Measurements from ENCODE around the gene ST7L. TPM values are rescaled to one million over a fixed set of nuclear protein-coding genes. Genes with fewer than 3 reads are reported as not detected.
A peak's percentile ranks its signal among the peaks of the same experiment; 100 is the strongest.

ST7L gene
- total and polyA plus RNA-seq, 4 donors, result 8.4 to 36.1 (median 17.2) TPM

- no peak for ATAC-seq (ENCODE audit: insufficient read depth, low FRiP score)
- TF ChIP-seq CTCF (IDR thresholded peaks at IDR 0.05; ENCODE audit: control extremely low read depth, extremely low read depth), result no peak
- peak in 2 of 3 donors; percentile 18 to 32 for DNase-seq
- no peaks in the 10 kb centered on the region for H3K27me3 ChIP-seq (ENCODE audit: control insufficient read depth in 3 of 3, insufficient read depth in 3 of 3, low read length in 2 of 3)
- peaks cover 0 to 2% (median 0%) of the 10 kb centered on the region in 4 donors for H3K9me3 ChIP-seq (ENCODE audit: control insufficient read depth in 4 of 4, insufficient read depth in 3 of 4, low read length in 3 of 4)
- peaks cover 8 to 33% (median 14%) of the 10 kb centered on the region in 4 donors for H3K36me3 ChIP-seq (ENCODE audit: control insufficient read depth in 4 of 4, insufficient read depth in 4 of 4, low read length in 4 of 4)
- peaks cover 0 to 12% (median 3%) of the 10 kb centered on the region in 5 donors for H3K4me1 ChIP-seq (ENCODE audit: control insufficient read depth in 5 of 5, insufficient read depth in 5 of 5, low read length in 5 of 5)
- no peak overlapping the region for H3K4me3 ChIP-seq
- H3K9ac ChIP-seq (ENCODE audit: insufficient read depth in 1 of 2, low read length in 2 of 2), result no peak overlapping the region
- WGBS, 2 donors, result 72 to 79% methylated on average over 6 of the region's 6 CpGs
- H3K27ac ChIP-seq (ENCODE audit: low read depth in 1 of 2, low read length in 1 of 2), result no peak overlapping the region
Measured at GRCh38 chr1:112614460-112615065, 4.4 kb downstream of the ST7L start.

GRCh38 chr1:112605633-112606327, 13.2 kb downstream of the ST7L start:
- Histone ChIP-seq H3K4me1 (ENCODE audit: control insufficient read depth in 5 of 5, insufficient read depth in 5 of 5, low read length in 5 of 5) (no peaks in the 10 kb centered on the region), H3K9me3 (ENCODE audit: control insufficient read depth in 4 of 4, insufficient read depth in 3 of 4, low read length in 3 of 4) (no peaks in the 10 kb centered on the region), H3K4me3 (no peak overlapping the region), H3K36me3 (ENCODE audit: control insufficient read depth in 4 of 4, insufficient read depth in 4 of 4, low read length in 4 of 4) (peaks cover 9 to 36% (median 20%) of the 10 kb centered on the region in 4 donors), H3K27me3 (ENCODE audit: control insufficient read depth in 3 of 3, insufficient read depth in 3 of 3, low read length in 2 of 3) (no peaks in the 10 kb centered on the region), H3K27ac (ENCODE audit: low read depth in 1 of 2, low read length in 1 of 2) (no peak overlapping the region), H3K9ac (ENCODE audit: insufficient read depth in 1 of 2, low read length in 2 of 2) (no peak overlapping the region)
- WGBS, 2 donors, result 92 to 96% methylated on average over 4 of the region's 4 CpGs
- no peak for TF ChIP-seq CTCF (IDR thresholded peaks at IDR 0.05; ENCODE audit: control extremely low read depth, extremely low read depth)
- ATAC-seq (ENCODE audit: insufficient read depth, low FRiP score) (no peak), DNase-seq (no peak)

GRCh38 chr1:112603541-112603940, 15.4 kb downstream of the ST7L start:
- Histone ChIP-seq H3K36me3 (ENCODE audit: control insufficient read depth in 4 of 4, insufficient read depth in 4 of 4, low read length in 4 of 4) (peaks cover 9 to 29% (median 16%) of the 10 kb centered on the region in 4 donors), H3K4me1 (ENCODE audit: control insufficient read depth in 5 of 5, insufficient read depth in 5 of 5, low read length in 5 of 5) (no peaks in the 10 kb centered on the region), H3K9ac (ENCODE audit: insufficient read depth in 1 of 2, low read length in 2 of 2) (no peak overlapping the region), H3K9me3 (ENCODE audit: control insufficient read depth in 4 of 4, insufficient read depth in 3 of 4, low read length in 3 of 4) (no peaks in the 10 kb centered on the region), H3K27ac (ENCODE audit: low read depth in 1 of 2, low read length in 1 of 2) (no peak overlapping the region), H3K4me3 (no peak overlapping the region), H3K27me3 (ENCODE audit: control insufficient read depth in 3 of 3, insufficient read depth in 3 of 3, low read length in 2 of 3) (no peaks in the 10 kb centered on the region)
- no peak for TF ChIP-seq CTCF (IDR thresholded peaks at IDR 0.05; ENCODE audit: control extremely low read depth, extremely low read depth)
- DNase-seq (no peak), ATAC-seq (ENCODE audit: insufficient read depth, low FRiP score) (no peak)
- WGBS, 2 donors, result 97 to 98% methylated on average over 1 of the region's 1 CpG

Data from lung (tissue), 12 donors.